Measurements from ENCODE around the gene PNRC2.
"Not testable (repeated sequence)": the region's sequence is repeated elsewhere in the genome, so short reads cannot be mapped to it uniquely, and the experiment has no call there.

The PNRC2 gene

DNA sequence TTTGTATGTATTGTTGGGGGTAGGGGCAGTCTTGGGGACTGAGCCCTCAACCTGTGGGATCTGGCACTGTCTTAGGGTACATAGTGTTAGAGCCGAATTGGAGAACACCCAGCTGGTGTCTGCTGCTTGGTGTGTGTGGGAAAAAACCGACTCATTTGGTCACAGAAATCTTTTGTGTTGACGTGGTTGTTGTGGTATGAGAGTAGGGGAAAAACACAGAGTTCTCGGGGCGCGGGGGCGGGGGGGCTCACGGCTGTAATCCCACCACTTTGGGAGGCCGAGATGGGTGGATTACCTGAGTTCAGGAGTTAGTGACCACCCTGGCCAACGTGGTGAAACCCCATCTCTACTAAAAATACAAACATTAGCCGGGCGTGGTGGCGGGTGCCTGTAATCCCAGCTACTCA lies 35.8 kb downstream of the PNRC2 start:
- DNase-seq, result no peak

DNA sequence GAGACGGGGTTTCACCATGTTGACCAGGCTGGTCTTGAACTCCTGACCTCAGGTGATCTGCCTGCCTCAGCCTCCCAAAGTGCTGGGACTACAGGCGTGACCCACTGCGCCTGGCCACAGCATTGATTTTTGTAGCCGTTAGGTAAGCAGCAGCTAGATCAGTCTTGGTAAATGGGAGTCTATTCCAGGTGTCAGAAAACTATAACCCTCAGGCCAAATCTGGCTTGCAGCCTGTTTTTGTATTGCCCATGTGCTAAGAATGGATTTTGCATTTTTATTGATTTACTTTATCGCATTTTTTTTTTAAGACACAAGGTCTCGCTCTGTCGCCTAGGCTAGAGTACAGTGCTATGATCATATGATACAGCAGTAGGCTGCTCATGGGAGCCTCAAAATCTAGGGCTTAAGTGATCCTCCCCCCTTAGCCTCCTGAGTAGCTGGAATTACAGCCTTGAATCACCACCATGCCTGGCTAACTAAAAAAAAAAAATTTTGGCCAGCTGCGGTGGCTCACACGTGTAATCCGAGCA lies 37.1 kb downstream of the PNRC2 start:
- no peak for DNase-seq

DNA sequence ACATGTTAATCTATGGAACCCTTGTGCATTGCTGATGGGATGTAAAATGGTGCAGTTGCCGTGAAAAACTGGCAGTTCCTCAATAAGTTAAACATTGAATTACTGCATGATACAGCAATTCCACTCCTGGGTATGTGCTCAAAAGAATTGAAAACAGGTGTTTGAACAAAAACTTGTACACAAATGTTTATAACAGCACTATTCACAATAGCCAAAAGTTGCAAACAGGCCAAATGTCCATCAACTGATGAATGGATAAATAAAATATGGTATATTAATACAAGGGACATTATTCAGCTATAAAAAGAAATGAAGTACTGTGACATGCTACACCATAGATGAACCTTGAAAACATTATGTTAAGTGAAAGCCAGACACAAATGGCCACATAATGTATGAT lies 38.2 kb downstream of the PNRC2 start:
- no peak for DNase-seq

- no peak for DNase-seq
Observed at GRCh38 chr1:23999156-23999671, 39.6 kb downstream of the PNRC2 start.

- DNase-seq, result no peak
Observed at GRCh38 chr1:24002695-24003094, 43.1 kb downstream of the PNRC2 start.

DNA sequence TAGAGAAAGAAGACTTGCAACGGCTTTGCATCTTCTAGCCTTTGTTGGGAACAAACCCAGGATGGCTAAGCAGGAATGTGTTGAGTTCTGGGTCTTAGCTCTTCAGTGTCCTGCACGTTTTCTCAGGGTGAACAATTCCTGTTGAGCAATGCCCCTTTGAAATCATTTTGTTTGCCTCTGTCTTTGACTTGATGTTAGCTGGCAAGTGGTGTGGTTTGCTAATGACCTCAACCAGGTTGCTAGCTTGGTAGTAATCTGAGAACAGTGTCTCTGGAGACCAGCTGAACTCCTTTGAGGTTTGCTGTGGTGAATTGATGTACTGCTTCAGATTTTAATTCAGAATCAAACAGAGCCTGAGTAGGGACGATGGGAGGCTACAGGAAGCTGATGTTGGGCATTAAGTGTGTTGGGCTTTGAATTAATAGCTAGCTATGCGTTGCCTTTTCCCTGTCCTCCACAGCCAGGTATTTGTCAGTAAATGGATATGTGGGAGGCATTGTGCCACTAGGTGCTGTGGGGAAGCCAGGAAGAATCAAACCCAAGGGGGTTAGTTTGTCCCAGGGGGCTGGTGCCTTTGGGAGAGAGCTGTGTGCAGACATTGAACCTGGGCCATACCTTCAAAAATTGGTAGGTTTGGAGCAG lies 43.8 kb downstream of the PNRC2 start:
- no peak for DNase-seq

DNA sequence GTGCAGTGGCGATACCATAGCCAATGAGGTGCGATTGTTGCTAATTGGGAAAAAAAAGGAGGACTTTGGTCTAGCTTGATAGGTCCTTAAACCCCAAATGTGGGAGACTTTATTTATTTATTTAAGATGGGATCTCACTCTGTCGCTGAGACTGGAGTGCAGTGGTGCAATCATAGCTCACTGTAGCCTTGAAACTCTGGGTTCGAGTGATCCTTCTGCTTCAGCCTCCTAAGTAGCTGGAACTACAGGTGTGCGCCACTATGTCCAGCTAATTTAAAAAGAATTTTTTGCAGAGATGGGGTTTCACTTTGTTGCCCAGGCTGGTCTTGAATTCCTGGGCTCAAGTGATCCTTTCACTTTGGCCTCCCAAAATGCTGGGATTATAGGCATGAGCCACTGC lies 44.5 kb downstream of the PNRC2 start:
- no peak for DNase-seq

DNA sequence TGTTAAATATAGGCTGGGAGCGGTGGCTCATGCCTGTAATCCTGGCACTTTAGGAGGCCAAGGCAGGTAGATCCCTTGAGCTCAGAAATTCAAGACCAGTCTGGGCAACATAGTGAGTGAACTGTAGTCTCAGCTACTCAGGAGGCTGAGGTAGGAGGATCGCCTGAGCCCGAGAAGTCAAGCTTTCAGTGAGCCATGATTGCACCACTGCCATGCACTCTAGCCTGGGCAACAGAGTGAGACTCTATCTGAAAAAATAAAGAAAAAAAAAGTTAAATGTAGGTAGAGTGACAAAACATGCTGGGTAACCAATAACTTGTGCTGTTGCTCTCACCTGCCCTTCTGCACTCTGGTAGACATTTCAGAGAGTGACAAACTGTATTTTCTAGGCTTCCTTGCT lies 45.5 kb downstream of the PNRC2 start:
- no peak for DNase-seq

DNA sequence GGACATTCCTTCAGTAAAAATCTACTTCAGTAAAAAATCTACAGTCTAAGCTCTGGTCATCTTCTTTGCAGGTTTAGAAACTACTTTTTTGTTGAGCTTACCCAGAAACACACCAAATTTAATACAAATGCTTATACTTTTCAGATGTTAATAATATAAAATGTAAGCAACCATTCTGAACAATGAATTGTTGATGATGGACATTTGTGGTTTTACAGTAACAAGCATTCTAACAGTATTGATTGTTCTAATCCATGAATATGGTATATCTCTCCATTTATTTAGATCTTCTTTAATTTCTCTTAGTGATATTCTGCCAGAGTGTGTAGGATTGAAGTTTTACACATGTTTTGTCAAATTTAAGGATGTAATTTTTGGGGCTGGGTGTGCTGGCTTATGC lies 47.5 kb downstream of the PNRC2 start:
- no peak for DNase-seq

- DNase-seq, result not testable (repeated sequence)
Observed at GRCh38 chr1:24008574-24009184, 49.1 kb downstream of the PNRC2 start.

DNA sequence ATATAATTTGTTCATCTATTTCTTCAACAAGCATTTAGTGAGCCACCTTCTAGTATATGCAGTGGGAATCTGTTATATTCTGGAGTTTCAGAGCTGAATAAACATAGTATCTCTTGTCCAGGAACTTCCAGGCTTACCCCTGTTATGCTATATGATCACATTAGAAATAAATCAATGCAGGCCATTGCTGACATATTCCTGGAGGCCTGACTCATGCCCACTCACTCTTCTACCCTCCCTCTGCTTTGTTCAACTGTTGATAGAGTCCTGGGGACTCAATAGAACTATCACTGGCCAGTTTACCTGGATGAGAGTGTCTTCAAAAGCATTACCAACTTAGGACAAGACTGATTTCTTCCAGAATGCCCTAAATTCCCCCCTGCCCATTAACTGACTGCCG lies 49.8 kb downstream of the PNRC2 start:
- DNase-seq, result no peak

GRCh38 chr1:24010650-24011049 lies 51.0 kb downstream of the PNRC2 start:
- no peak for DNase-seq

DNA sequence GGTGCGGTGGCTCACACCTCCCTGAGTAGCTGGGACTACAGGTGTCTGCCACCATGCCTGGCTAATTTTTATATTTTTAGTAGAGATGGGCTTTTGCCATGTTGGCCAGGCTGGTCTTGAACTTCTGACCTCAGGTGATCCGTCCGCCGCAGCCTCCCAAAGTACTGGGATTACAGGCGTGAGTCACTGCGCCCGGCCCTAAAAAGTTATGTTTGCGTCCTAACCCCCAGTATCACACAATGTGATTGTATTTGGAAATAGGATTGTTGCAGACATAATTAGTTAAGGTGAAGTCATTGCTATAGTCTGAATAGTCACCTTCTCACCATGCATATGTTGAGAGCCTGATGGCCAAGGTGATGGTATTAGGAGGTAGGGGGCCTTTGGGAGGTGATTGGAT lies 53.2 kb downstream of the PNRC2 start:
- DNase-seq, result not testable (repeated sequence)
